ENCODE data around the gene FGL2.
"Not testable (repeated sequence)": the region's sequence is repeated elsewhere in the genome, so short reads cannot be mapped to it uniquely, and the experiment has no call there.

Gene FGL2

DNA sequence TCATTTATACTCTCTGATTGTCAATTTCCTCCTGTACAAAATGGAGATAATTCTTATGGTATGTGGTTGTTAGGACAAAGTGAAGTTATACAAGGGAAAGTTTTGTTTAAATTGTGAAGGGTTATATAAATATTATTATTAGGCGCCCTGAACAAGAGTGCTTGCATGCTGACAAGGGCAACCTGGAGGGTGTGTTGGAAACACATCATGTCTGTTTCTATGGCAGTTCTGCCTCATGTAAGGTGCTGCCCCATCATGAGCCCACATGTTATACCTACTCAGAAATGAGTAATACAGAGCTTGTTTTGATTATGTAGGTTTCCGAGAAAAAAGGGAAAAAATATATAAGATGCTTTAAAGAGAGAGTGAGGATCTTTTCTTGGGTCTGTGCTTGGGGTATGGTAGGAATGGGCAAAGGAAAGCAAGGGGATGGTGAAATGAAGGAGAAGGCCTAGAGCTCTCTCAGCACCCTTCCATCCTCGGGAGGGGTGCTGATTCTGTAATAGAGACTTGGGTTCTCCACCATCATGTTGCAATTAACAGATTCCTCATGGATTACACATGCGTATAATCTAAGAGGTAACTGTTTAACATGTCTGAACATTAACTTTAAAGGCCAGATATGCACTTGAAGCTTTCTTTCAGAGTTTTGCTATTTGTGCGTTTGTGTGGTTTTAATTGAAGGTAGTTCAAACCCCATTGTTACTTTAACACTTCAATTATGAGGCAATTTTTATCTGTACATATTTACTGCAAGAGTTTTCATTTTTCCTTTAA lies 43.8 kb downstream of the FGL2 start:
- DNase-seq = not testable (repeated sequence)

DNA sequence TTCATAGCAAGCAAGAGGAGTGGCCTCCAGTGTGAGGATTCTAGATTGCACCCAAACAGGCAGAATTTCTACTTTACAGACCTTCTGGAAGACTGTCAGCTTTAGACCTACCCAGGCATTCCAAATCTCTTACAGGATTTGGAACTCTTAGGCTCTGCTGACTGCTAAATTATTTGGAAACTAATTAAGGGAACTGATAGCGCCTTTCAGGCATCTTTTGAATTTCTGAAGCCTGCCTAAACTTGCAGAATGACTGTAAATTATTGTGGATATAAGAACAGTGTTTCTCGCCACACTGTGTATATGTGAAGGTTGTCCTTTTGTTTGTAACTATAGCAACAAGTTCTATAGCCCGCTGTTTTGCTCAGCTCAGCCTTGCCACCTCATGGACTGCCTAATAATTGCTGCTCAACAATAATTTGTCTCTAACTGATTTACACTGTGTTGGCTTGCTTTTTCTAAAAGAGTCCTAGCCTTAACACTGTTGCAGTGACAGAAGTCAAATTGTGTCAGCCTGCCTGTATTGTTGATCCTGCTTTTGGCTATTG lies 44.6 kb downstream of the FGL2 start:
- peak; percentile 10 for DNase-seq

DNA sequence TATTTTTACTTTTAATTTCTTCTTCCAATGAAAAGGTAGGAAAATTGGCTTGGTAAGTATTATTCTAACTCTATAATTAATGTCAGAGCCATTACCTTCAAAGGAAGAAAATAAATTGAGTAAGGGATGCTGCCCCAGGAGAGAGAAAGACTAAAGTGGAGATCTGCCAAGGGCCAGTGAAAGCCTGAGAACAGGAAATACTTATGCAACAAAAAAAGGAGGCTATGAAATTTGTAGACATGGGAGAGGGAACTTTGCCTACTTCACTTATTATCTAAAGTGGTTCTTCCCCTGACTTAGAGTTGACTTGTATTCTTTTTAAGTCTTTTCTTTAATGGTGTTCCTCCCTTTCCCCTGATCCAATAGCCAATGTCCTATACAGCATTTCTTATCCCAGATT lies 47.4 kb downstream of the FGL2 start:
- peak; percentile 28 for DNase-seq
